Measurements from ENCODE around the gene PRKCA.

DNA sequence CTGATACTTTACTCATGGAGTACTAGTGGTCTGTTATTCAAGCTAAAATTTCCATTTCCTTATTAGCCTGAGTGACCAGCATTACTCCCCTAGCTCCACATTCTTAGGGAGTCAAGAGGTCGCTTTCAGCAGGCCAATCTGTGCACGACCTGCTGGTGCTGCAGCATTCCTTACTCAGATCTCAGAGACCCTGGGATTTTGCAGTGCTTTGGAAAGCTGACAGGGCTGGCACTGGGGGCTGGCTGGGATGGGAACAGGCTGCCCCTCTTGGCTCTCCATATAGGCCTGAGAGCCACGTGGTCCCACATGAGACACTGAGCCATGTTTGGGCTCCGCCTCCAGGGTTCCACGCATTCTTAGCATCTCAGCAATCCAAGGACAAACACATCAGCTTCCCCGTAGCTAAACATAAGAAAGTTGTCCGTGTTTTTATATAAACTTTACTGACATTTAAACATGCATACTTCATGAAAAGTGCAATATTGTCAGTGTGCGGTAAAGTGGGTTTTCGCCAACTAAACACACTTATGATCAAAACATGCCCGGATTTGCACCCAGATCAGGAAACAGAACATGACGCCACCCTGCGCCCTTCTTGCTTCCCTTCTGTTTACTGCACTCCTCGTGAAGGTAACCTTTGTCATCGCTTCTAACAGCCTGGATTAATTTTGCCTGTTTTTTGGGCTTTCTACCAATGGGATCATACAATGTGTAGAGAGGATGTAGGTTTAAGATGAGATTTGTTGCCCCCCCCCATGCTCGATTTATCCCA lies 278.0 kb downstream of the PRKCA start:
- TF ChIP-seq MAZ (IDR thresholded peaks at IDR 0.05; ENCODE audit: borderline replicate concordance, low read depth, low read length) (no peak), CTCF (IDR thresholded peaks at IDR 0.05) (no peak), EP300 (IDR thresholded peaks at IDR 0.05) (no peak), SMC3 (IDR thresholded peaks at IDR 0.05) (no peak), POLR2A (IDR thresholded peaks at IDR 0.05; ENCODE audit: low read length) (no peak)
